Measurements from ENCODE around the gene TRAF7. TPM values are rescaled to one million over a fixed set of nuclear protein-coding genes. Genes with fewer than 3 reads are reported as not detected.
"Not testable (repeated sequence)": the region's sequence is repeated elsewhere in the genome, so short reads cannot be mapped to it uniquely, and the experiment has no call there.

The TRAF7 gene
- total RNA-seq, 1 experiment from 2014 or later = 35.9 TPM

DNA sequence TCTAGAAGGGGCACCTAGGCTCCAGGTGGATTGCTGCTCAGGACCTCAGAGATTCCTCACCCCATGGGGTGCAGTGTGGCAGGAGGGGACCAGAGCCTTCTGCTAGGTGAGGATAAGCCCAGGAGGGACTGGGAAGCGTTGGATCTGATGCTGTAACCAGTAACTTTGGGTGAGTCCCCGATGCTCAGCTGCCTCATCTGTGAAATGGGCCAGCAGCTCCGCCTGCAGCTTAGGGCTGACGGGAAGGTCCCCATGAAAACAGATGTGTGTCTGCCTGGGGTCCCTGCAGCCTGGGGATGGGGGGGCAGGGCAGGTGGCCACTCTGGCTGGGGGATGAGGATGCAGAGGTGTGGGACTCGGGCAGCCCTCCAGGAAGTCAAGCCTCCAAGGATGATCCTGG is 43.5 kb downstream of the TRAF7 start:
- H3K27ac ChIP-seq = no peak overlapping the region
- H3K27me3 ChIP-seq = peaks cover 32% of the 10 kb centered on the region

DNA sequence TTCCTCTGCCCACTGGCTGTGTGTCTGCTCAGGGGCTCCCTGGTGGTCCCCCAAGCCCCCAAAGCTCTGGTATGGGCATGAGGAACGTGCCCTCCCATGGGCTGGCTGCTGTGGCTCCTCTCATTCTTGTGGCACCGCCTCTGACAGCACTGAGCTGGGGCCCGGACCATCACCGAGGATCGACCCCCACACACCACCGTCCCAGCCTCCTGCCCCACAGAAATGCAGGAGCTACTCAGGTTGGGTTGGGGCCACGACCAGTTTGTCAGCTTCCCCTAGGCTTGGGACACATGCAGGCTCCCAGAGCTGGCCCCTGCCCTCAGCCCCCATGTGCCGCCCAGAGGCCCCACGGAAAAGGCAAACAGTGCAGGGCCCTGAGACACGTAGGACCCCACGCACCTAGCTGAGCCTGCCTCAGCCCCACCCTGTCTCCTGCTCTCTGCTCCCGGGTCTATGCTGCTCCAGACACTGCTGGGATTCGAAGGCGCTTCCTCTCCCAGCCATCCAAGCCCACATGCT is 44.1 kb downstream of the TRAF7 start:
- no peak overlapping the region for H3K27ac ChIP-seq
- no peak for DNase-seq
- peaks cover 27% of the 10 kb centered on the region for H3K27me3 ChIP-seq
- no peaks in the 10 kb centered on the region for H3K9me3 ChIP-seq (replicated peaks)
- H3K36me3 ChIP-seq = no peaks in the 10 kb centered on the region
- H3K4me1 ChIP-seq = peaks cover 4% of the 10 kb centered on the region; the same call in 1 of the 2 replicates
- no peak overlapping the region for H3K4me3 ChIP-seq

More for the DNA sequence above, 43.5 kb downstream of the TRAF7 start:
- Histone ChIP-seq H3K4me3 (no peak overlapping the region), H3K36me3 (no peaks in the 10 kb centered on the region), H3K4me1 (peaks cover 4% of the 10 kb centered on the region; the same call in 1 of the 2 replicates), H3K9me3 (replicated peaks) (no peaks in the 10 kb centered on the region)
- no peak for DNase-seq

DNA sequence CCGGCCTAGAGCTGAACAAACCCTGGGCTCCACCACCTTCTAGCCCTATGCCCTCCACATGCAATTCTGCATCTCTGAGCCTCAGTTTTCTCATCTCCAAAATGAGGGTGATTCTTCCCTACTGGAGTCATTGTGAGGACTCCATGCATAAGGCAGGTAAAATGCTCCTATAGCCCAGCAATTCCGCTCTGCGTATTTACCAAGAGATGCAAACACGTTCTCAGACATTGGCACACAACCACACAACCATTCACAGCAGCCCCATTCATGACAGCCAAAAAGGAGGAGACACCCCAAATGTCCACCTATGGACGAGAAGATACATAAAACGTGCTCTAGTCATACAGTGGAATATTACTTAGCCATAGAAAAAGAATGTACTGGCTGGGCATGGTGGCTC is 44.7 kb downstream of the TRAF7 start:
- no peak overlapping the region for H3K27ac ChIP-seq

DNA sequence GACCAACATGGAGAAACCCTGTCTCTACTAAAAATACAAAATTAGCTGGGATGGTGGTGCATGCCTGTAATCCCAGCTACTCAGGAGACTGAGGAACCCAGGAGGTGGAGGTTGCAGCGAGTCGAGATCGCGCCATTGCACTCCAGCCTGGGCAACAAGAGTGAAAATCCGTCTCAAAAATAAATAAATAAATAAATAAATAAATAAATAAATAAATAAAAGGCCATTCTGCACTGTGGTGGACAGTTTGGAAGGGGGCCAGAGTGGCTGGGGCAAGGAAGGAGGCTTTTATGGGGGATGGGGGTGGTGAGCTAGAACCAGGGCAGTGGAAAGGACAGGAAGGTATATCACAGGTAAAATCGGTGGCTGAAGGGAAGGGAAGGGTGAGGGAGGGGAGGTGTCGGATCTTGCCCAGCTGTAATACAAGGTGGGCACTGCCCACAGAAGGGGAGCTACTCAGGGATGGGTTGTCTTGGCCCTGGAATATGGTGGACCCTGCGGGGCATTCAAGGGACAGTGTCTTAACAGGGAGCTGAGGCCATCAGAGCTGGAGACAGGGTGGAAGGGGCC is 47.6 kb downstream of the TRAF7 start:
- not testable (repeated sequence) for DNase-seq; H3K9me3 ChIP-seq (replicated peaks); H3K27me3 ChIP-seq; H3K4me3 ChIP-seq; H3K4me1 ChIP-seq; H3K36me3 ChIP-seq; H3K27ac ChIP-seq

More for the DNA sequence above, 44.7 kb downstream of the TRAF7 start:
- Histone ChIP-seq H3K27me3 (peaks cover 20% of the 10 kb centered on the region), H3K4me1 (peaks cover 4% of the 10 kb centered on the region; the same call in 1 of the 2 replicates), H3K36me3 (no peaks in the 10 kb centered on the region), H3K9me3 (replicated peaks) (no peaks in the 10 kb centered on the region), H3K4me3 (no peak overlapping the region)
- DNase-seq = no peak

GRCh38 chr16:2204416-2205103 is 49.0 kb downstream of the TRAF7 start:
- H3K27ac ChIP-seq = peak overlapping the region; percentile 90
- H3K36me3 ChIP-seq = peaks cover 3% of the 10 kb centered on the region; the same call in 1 of the 2 replicates
- peak overlapping the region; percentile 99 for H3K4me3 ChIP-seq
- H3K4me1 ChIP-seq = no peaks in the 10 kb centered on the region
- no peaks in the 10 kb centered on the region for H3K9me3 ChIP-seq (replicated peaks)
- peak in 1 of 2 experiments; percentile 33 for DNase-seq
- no peaks in the 10 kb centered on the region for H3K27me3 ChIP-seq

GRCh38 chr16:2205104-2205966 is 49.8 kb downstream of the TRAF7 start, which contains the start of gene MLST8:
TSS of gene MLST8 (plus strand) at chr16:2205454. CDS start at chr16:2206086, 632 bp downstream.
- no peaks in the 10 kb centered on the region for H3K4me1 ChIP-seq
- H3K4me3 ChIP-seq = peak within 1 kb of the TSS; percentile 99
- H3K27ac ChIP-seq = peak within 1 kb of the TSS; percentile 90
- H3K36me3 ChIP-seq = peaks cover 3% of the 10 kb centered on the region; the same call in 1 of the 2 replicates
- H3K9me3 ChIP-seq (replicated peaks) = no peaks in the 10 kb centered on the region
- peak; percentile 77 to 86 for DNase-seq
- H3K27me3 ChIP-seq = no peaks in the 10 kb centered on the region

- H3K27ac ChIP-seq = no peak overlapping the region; the same call in 1 of the 2 replicates
- H3K9me3 ChIP-seq (replicated peaks) = no peaks in the 10 kb centered on the region
- H3K36me3 ChIP-seq = peaks cover 3% of the 10 kb centered on the region; the same call in 1 of the 2 replicates
- no peaks in the 10 kb centered on the region for H3K27me3 ChIP-seq
- H3K4me3 ChIP-seq = peak overlapping the region; percentile 99
- DNase-seq = no peak
- H3K4me1 ChIP-seq = no peaks in the 10 kb centered on the region
Observed at GRCh38 chr16:2205967-2206313, 50.4 kb downstream of the TRAF7 start.

GRCh38 chr16:2206420-2206779 is 50.8 kb downstream of the TRAF7 start:
- no peak for DNase-seq
- Histone ChIP-seq H3K27me3 (no peaks in the 10 kb centered on the region), H3K27ac (no peak overlapping the region), H3K36me3 (peaks cover 3% of the 10 kb centered on the region; the same call in 1 of the 2 replicates), H3K4me3 (no peak overlapping the region), H3K4me1 (no peaks in the 10 kb centered on the region), H3K9me3 (replicated peaks) (no peaks in the 10 kb centered on the region)

- peaks cover 3% of the 10 kb centered on the region; the same call in 1 of the 2 replicates for H3K36me3 ChIP-seq
Observed at GRCh38 chr16:2206780-2207433, 51.3 kb downstream of the TRAF7 start.

GRCh38 chr16:2207872-2208271 is 52.3 kb downstream of the TRAF7 start:
- Histone ChIP-seq H3K36me3 (peaks cover 5% of the 10 kb centered on the region; the same call in 1 of the 2 replicates), H3K27ac (no peak overlapping the region), H3K9me3 (replicated peaks) (no peaks in the 10 kb centered on the region), H3K4me1 (no peaks in the 10 kb centered on the region; the same call in 1 of the 2 replicates), H3K27me3 (no peaks in the 10 kb centered on the region), H3K4me3 (no peak overlapping the region)
- DNase-seq = no peak

More at GRCh38 chr16:2206780-2207433, 51.3 kb downstream of the TRAF7 start:
- Histone ChIP-seq H3K4me1 (no peaks in the 10 kb centered on the region), H3K9me3 (replicated peaks) (no peaks in the 10 kb centered on the region), H3K27ac (no peak overlapping the region), H3K4me3 (no peak overlapping the region), H3K27me3 (no peaks in the 10 kb centered on the region)
- DNase-seq = no peak

DNA sequence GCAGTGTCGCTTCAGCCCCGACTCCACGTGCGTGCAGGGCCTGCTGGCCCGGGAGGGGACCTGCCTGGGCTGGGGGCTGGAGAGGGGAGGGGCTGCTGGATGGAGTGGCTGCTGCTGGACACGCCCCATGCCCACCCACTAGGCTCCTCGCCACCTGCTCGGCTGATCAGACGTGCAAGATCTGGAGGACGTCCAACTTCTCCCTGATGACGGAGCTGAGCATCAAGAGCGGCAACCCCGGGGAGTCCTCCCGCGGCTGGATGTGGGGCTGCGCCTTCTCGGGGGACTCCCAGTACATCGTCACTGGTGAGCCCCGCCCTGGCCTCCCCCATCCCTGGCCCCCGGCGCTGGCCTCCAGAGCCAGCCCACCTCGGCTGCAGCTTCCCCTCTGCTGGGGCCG is 52.7 kb downstream of the TRAF7 start:
- no peak overlapping the region for H3K27ac ChIP-seq
- H3K4me3 ChIP-seq = no peak overlapping the region
- DNase-seq = no peak
- peaks cover 5% of the 10 kb centered on the region; the same call in 1 of the 2 replicates for H3K36me3 ChIP-seq
- no peaks in the 10 kb centered on the region for H3K9me3 ChIP-seq (replicated peaks)
- H3K4me1 ChIP-seq = peaks cover 3% of the 10 kb centered on the region; the same call in 1 of the 2 replicates
- no peaks in the 10 kb centered on the region for H3K27me3 ChIP-seq

DNA sequence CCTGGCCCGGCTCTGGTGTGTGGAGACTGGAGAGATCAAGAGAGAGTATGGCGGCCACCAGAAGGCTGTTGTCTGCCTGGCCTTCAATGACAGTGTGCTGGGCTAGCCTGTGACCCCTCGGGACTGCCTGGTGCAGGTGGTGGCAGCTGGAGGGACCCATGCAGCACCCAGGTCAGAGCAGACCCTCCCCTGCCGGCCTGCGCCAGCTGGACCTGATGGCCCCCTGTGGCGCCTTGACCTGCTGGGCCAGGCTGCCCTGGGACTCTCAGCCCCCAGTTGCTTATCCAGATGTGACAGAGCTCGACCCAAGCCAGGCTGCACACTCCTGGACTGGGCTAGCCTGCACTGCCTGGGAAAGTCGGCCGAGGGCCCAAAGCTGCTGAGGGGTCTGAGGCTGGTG is 53.2 kb downstream of the TRAF7 start:
- Histone ChIP-seq H3K4me1 (peaks cover 5% of the 10 kb centered on the region; the same call in 1 of the 2 replicates), H3K36me3 (peaks cover 5% of the 10 kb centered on the region; the same call in 1 of the 2 replicates)
- no peak for DNase-seq

DNA sequence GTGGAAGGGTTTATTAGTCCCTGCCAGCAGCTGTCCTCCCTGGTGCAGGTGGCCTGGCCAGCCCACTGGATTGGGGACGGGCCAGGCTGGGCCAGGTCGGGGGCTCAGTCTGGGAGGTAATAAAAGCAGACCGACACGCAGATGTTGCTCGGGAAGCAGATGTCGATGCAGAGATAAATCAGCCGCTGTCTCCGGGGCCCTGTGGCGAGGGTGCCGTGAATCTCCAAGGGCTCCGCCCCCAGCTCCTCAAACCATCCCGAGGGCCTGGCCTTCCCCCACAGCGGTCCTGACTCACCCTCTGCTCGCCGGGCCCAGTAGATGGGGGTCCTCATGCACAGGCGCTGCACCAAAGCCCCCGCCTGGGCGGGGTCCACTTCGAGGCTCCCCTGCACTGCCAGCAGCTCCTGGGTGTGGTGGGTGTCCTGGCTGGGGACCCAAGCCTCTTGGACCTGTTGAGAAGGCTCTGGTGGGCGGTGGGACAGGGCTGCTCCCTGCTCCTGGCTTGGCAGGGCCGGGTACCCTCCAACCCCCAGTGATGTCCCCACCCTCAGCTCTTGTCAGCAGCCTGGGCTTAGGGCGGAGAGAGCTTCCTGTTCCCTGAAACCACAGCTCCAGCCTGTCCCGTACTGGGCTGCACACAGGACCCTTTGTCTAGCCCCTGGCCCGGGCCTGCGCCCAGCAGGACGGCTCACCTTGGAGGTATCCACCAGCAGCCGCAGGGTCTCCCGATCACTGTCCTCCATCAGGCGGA is 53.9 kb downstream of the TRAF7 start:
- Histone ChIP-seq H3K4me1 (peaks cover 5% of the 10 kb centered on the region; the same call in 1 of the 2 replicates), H3K4me3 (no peak overlapping the region), H3K9me3 (replicated peaks) (no peaks in the 10 kb centered on the region), H3K27me3 (no peaks in the 10 kb centered on the region), H3K36me3 (peaks cover 5% of the 10 kb centered on the region; the same call in 1 of the 2 replicates), H3K27ac (no peak overlapping the region)
- no peak for DNase-seq

More for the DNA sequence above, 53.2 kb downstream of the TRAF7 start:
- H3K27me3 ChIP-seq = no peaks in the 10 kb centered on the region
- no peaks in the 10 kb centered on the region for H3K9me3 ChIP-seq (replicated peaks)
- H3K4me3 ChIP-seq = no peak overlapping the region
- no peak overlapping the region for H3K27ac ChIP-seq
